B cell (primary cell): Measurements from ENCODE around the gene TRERF1. TPM values are rescaled to one million over a fixed set of nuclear protein-coding genes. Genes with fewer than 3 reads are reported as not detected.

Experiments used
- ATAC-seq: fragments of 200-7000 bp; cut with Tn5 transposase; one replicate; pipeline ENCODE4 v1.10.0; 2021; ENCODE audit warnings: low read depth, mild to moderate bottlenecking, moderate number of reproducible peaks, moderate library complexity
- CTCF ChIA-PET: fragments of 350-600 bp; sonication (Branson Sonifier 250); formaldehyde crosslinking; loops from one replicate; lab custom pipeline; 2021; ENCODE audit warnings: antibody characterized with exemption, inconsistent platforms; lab: Charles Lee
- POLR2A ChIA-PET: fragments of 350-600 bp; sonication (Branson Sonifier 250); formaldehyde crosslinking; loops from one replicate; lab custom pipeline; 2021; ENCODE audit warnings: antibody characterized with exemption; lab: Charles Lee
- DNase-seq: peaks from one replicate; pipeline ENCODE4 v3.0.0; 2013
- H2AFZ ChIP-seq: 2 replicates; pipeline ENCODE4 v1.6.1; 2012; ENCODE audit warnings: mild to moderate bottlenecking, low read depth, low read length; ENCODE audit not compliant: insufficient read depth, poor library complexity, severe bottlenecking
- H3K27ac ChIP-seq, 2 donors: 1 replicate in 1 of 2; 2 replicates in 1 of 2; pipeline ENCODE4 v1.5.1; 2012 to 2013; ENCODE audit warnings: low read length in 2 of 2, mild to moderate bottlenecking in 2 of 2, moderate library complexity in 1 of 2
- H3K27me3 ChIP-seq, 4 experiments: fragments of 200-600 bp in 1 of 4; sonication (generic) in 1 of 4; replicated peaks in 1 of 4; 1 replicate in 2 of 4; 2 replicates in 2 of 4; pipeline versions ENCODE4 v1.6.1 to v1.7.0; 2013 to 2016; ENCODE audit warnings: low read length in 3 of 4, mild to moderate bottlenecking in 2 of 4, mixed read lengths in 1 of 4, moderate library complexity in 1 of 4; ENCODE audit not compliant: insufficient read depth in 4 of 4, control insufficient read depth in 3 of 4; ENCODE audit errors: control extremely low read depth in 1 of 4
- H3K36me3 ChIP-seq, 2 experiments: replicated peaks in 1 of 2; 1 replicate in 1 of 2; 2 replicates in 1 of 2; pipeline versions ENCODE4 v1.6.1 to v1.7.1; 2013; ENCODE audit warnings: low read length in 1 of 2; ENCODE audit not compliant: insufficient read depth in 2 of 2, control insufficient read depth in 1 of 2; ENCODE audit errors: control extremely low read depth in 1 of 2, extremely low read depth in 1 of 2
- H3K4me1 ChIP-seq, 2 donors: fragments of 200-600 bp in 1 of 2; sonication (generic) in 1 of 2; 1 replicate in 1 of 2; 2 replicates in 1 of 2; pipeline versions ENCODE4 v1.5.1 to v1.6.1; 2013 to 2017; ENCODE audit warnings: low read length in 2 of 2; ENCODE audit not compliant: control insufficient read depth in 2 of 2, insufficient read depth in 2 of 2
- H3K4me2 ChIP-seq: replicated peaks from 2 replicates; pipeline ENCODE3; 2012; ENCODE audit warnings: mild to moderate bottlenecking, low read depth, low read length; ENCODE audit not compliant: poor library complexity, severe bottlenecking
- H3K4me3 ChIP-seq, 5 experiments: fragments of 200-600 bp in 1 of 5; sonication (generic) in 1 of 5; 1 replicate in 3 of 5; 2 replicates in 2 of 5; pipeline versions ENCODE4 v1.5.1 to v1.7.0; 2011 to 2016; ENCODE audit warnings: low read length in 4 of 5, mild to moderate bottlenecking in 4 of 5, low read depth in 2 of 5, control low read depth in 1 of 5, moderate library complexity in 1 of 5; ENCODE audit not compliant: insufficient read depth in 1 of 5; ENCODE audit errors: control extremely low read depth in 1 of 5, extremely low read depth in 1 of 5
- H3K79me2 ChIP-seq: fragments of 200-600 bp; sonication (generic); one replicate; pipeline ENCODE4 v1.6.0; 2016; ENCODE audit warnings: low read length; ENCODE audit not compliant: control insufficient read depth, insufficient read depth
- H3K9ac ChIP-seq: fragments of 200-600 bp; sonication (generic); 2 replicates; pipeline ENCODE4 v1.6.1; 2017; ENCODE audit warnings: mild to moderate bottlenecking, low read length, moderate library complexity
- H3K9me3 ChIP-seq, 3 donors: one replicate each; pipeline versions ENCODE4 v1.6.1 to v1.7.1; 2013; ENCODE audit warnings: low read length in 2 of 3; ENCODE audit not compliant: control insufficient read depth in 2 of 3, insufficient read depth in 1 of 3; ENCODE audit errors: control extremely low read depth in 1 of 3
- H4K20me1 ChIP-seq: 2 replicates; pipeline ENCODE4 v1.6.0; 2012; ENCODE audit warnings: mild to moderate bottlenecking, low read length; ENCODE audit not compliant: insufficient read depth, control insufficient read depth, poor library complexity, severe bottlenecking
- H3K27ac Mint-ChIP-seq: one replicate; pipeline ENCODE4 v1.8.0; 2021; ENCODE audit warnings: mixed read lengths
- H3K27me3 Mint-ChIP-seq: one replicate; pipeline ENCODE4 v1.8.0; 2021; ENCODE audit warnings: mixed read lengths
- H3K4me1 Mint-ChIP-seq: one replicate; pipeline ENCODE4 v1.8.0; 2021; ENCODE audit warnings: mixed read lengths
- H3K4me3 Mint-ChIP-seq: one replicate; pipeline ENCODE4 v1.8.0; 2021; ENCODE audit warnings: mixed read lengths
- H3K9me3 Mint-ChIP-seq: one replicate; pipeline ENCODE4 v1.8.0; 2022; ENCODE audit warnings: mixed read lengths; ENCODE audit not compliant: insufficient read depth
- CTCF ChIP-seq: fragments of 200-600 bp; IDR thresholded peaks from one replicate; pipeline ENCODE4 v1.8.0; 2022; ENCODE audit warnings: antibody characterized with exemption, mild to moderate bottlenecking
- EZH2 ChIP-seq: IDR thresholded peaks from 2 replicates; pipeline ENCODE4 v1.6.1; 2012; ENCODE audit warnings: borderline replicate concordance, low read depth, mild to moderate bottlenecking, moderate library complexity, low read length; ENCODE audit not compliant: insufficient read depth, poor library complexity, severe bottlenecking
- WGBS: methylation state at CpG from one replicate; pipeline ENCODE4 v1.1.5; 2013; ENCODE audit warnings: missing lambda C conversion rate; ENCODE audit not compliant: insufficient coverage; 5-methylcytosine and 5-hydroxymethylcytosine counted together
- intact Hi-C: fragments of 100-400 bp; cut with micrococcal nuclease; formaldehyde crosslinking; loops from one replicate; pipeline ENCODE4 v1.10.0; 2022
- polyA plus RNA-seq: library from polyadenylated mRNA; depleted of rRNA; stranded (reverse); fragments of >200 nt; gene quantifications from 2 replicates; pipeline ENCODE4 v1.2.3, GENCODE V29; 2012
- total RNA-seq, 2 donors: library from RNA; stranded (reverse); fragments of 120-200 nt in 1 of 2; gene quantifications; 1 replicate in 1 of 2; 2 replicates in 1 of 2; pipeline versions ENCODE4 v1.2.3 to v1.2.4, GENCODE V29; 2013 to 2022

Gene TRERF1
- total and polyA plus RNA-seq, 2 donors (not counting 1 experiment from before 2014, with no cell fraction given): 3.5 to 6.7 TPM

GRCh38 chr6:42255050-42255449 is 196.7 kb downstream of the TRERF1 start:
- ChIA-PET CTCF (no interaction called here), POLR2A (no interaction called here)
- intact Hi-C loops: no loop called here
- H3K27me3 Mint-ChIP-seq: no peaks in the 10 kb centered on the region
- ATAC-seq: no peak
- no peaks in the 10 kb centered on the region for H3K4me1 Mint-ChIP-seq
- no peak for DNase-seq
- Histone ChIP-seq H3K36me3 (no peaks in the 10 kb centered on the region), H3K4me2 (no peak overlapping the region), H3K4me3 (no peak overlapping the region), H3K27ac (no peak overlapping the region), H3K9me3 (no peaks in the 10 kb centered on the region), H4K20me1 (no peaks in the 10 kb centered on the region), H2AFZ (no peak overlapping the region), H3K79me2 (no peaks in the 10 kb centered on the region), H3K27me3 (no peaks in the 10 kb centered on the region), H3K9ac (no peak overlapping the region), H3K4me1 (no peaks in the 10 kb centered on the region)
- H3K4me3 Mint-ChIP-seq: no peak overlapping the region
- TF ChIP-seq CTCF (no peak), EZH2 (no peak)
- H3K9me3 Mint-ChIP-seq: no peaks in the 10 kb centered on the region
- no peak overlapping the region for H3K27ac Mint-ChIP-seq
- 100% methylated on average over 2 of the region's 5 CpGs for WGBS

GRCh38 chr6:42254505-42254904 is 197.2 kb downstream of the TRERF1 start:
- Histone ChIP-seq H4K20me1 (no peaks in the 10 kb centered on the region), H3K36me3 (no peaks in the 10 kb centered on the region), H3K4me2 (no peak overlapping the region), H3K4me3 (no peak overlapping the region), H3K9ac (no peak overlapping the region), H2AFZ (no peak overlapping the region), H3K27me3 (no peaks in the 10 kb centered on the region), H3K9me3 (no peaks in the 10 kb centered on the region), H3K79me2 (no peaks in the 10 kb centered on the region), H3K4me1 (no peaks in the 10 kb centered on the region), H3K27ac (no peak overlapping the region)
- no peak overlapping the region for H3K27ac Mint-ChIP-seq
- H3K4me1 Mint-ChIP-seq: no peaks in the 10 kb centered on the region
- no peaks in the 10 kb centered on the region for H3K27me3 Mint-ChIP-seq
- 98% methylated on average over 9 of the region's 9 CpGs for WGBS
- intact Hi-C loops: no loop called here
- CTCF ChIA-PET: no interaction called here
- no peak overlapping the region for H3K4me3 Mint-ChIP-seq
- POLR2A ChIA-PET: no interaction called here
- DNase-seq (no peak), ATAC-seq (no peak)
- H3K9me3 Mint-ChIP-seq: no peaks in the 10 kb centered on the region
- TF ChIP-seq EZH2: no peak
- no peak for TF ChIP-seq CTCF
